ENCODE measurements around the gene GRIA3.
"Not testable (repeated sequence)": the region's sequence is repeated elsewhere in the genome, so short reads cannot be mapped to it uniquely, and the experiment has no call there.

Gene GRIA3

GRCh38 chrX:123386196-123386595 is 202.1 kb downstream of the GRIA3 start:
- DNase-seq, result not testable (repeated sequence)

- no peak for DNase-seq
Measured at GRCh38 chrX:123392921-123393320, 208.8 kb downstream of the GRIA3 start.

GRCh38 chrX:123399709-123400108 is 215.6 kb downstream of the GRIA3 start:
- DNase-seq, result no peak

- no peak for DNase-seq
Measured at GRCh38 chrX:123405231-123405630, 221.2 kb downstream of the GRIA3 start.

- no peak for DNase-seq
Measured at GRCh38 chrX:123408821-123409737, 225.0 kb downstream of the GRIA3 start.

- peak; percentile 45 for DNase-seq
Measured at GRCh38 chrX:123422875-123423274, 238.8 kb downstream of the GRIA3 start.

- no peak for DNase-seq
Measured at GRCh38 chrX:123424546-123424945, 240.5 kb downstream of the GRIA3 start.

GRCh38 chrX:123425471-123425870 is 241.4 kb downstream of the GRIA3 start:
- DNase-seq, result no peak

- no peak for DNase-seq
Measured at GRCh38 chrX:123425904-123426303, 241.8 kb downstream of the GRIA3 start.

GRCh38 chrX:123432361-123433150 is 248.5 kb downstream of the GRIA3 start:
- no peak for DNase-seq

- no peak for DNase-seq
Measured at GRCh38 chrX:123436512-123437136, 252.5 kb downstream of the GRIA3 start.

GRCh38 chrX:123439926-123440325 is 255.8 kb downstream of the GRIA3 start:
- not testable (repeated sequence) for DNase-seq

- DNase-seq, result no peak
Measured at GRCh38 chrX:123442764-123443163, 258.7 kb downstream of the GRIA3 start.

- no peak for DNase-seq
Measured at GRCh38 chrX:123447506-123447905, 263.4 kb downstream of the GRIA3 start.

GRCh38 chrX:123449335-123449734 is 265.3 kb downstream of the GRIA3 start:
- DNase-seq, result no peak

GRCh38 chrX:123450222-123450621 is 266.1 kb downstream of the GRIA3 start:
- no peak for DNase-seq

- DNase-seq, result no peak
Measured at GRCh38 chrX:123454712-123455431, 270.8 kb downstream of the GRIA3 start.

- DNase-seq, result no peak
Measured at GRCh38 chrX:123455693-123456092, 271.6 kb downstream of the GRIA3 start.

- no peak for DNase-seq
Measured at GRCh38 chrX:123464709-123465108, 280.6 kb downstream of the GRIA3 start.

GRCh38 chrX:123468481-123468880 is 284.4 kb downstream of the GRIA3 start:
- no peak for DNase-seq

- no peak for DNase-seq
Measured at GRCh38 chrX:123475068-123475724, 291.1 kb downstream of the GRIA3 start.

GRCh38 chrX:123476611-123477219 is 292.6 kb downstream of the GRIA3 start:
- DNase-seq, result no peak
